H7 (cell line): Measurements from ENCODE around the gene CAMK2A. TPM values are rescaled to one million over a fixed set of nuclear protein-coding genes. Genes with fewer than 3 reads are reported as not detected.
A peak's percentile ranks its signal among the peaks of the same experiment; 100 is the strongest.
"Not testable (repeated sequence)": the region's sequence is repeated elsewhere in the genome, so short reads cannot be mapped to it uniquely, and the experiment has no call there.

Experiments
- DNase-seq: peaks from one replicate; pipeline ENCODE4 v3.0.0; 2012
- H3K27me3 ChIP-seq: 2 replicates; pipeline ENCODE4 v1.6.0; 2011; ENCODE audit warnings: mild to moderate bottlenecking, low read length; ENCODE audit not compliant: control insufficient read depth, insufficient read depth
- H3K36me3 ChIP-seq: replicated peaks from 2 replicates; pipeline ENCODE4 v1.5.1; 2011; ENCODE audit warnings: low read length; ENCODE audit not compliant: control insufficient read depth, insufficient read depth
- H3K4me3 ChIP-seq: 2 replicates; pipeline ENCODE4 v1.5.1; 2011; ENCODE audit warnings: low read depth, mild to moderate bottlenecking, control low read depth, low read length, moderate library complexity; ENCODE audit not compliant: insufficient read depth
- total RNA-seq: library from RNA; depleted of rRNA; stranded (reverse); fragments of >200 nt; shearing (Covaris generic); gene quantifications from 2 replicates; pipeline ENCODE4 v1.2.3, GENCODE V29; 2014

The CAMK2A gene
- total RNA-seq, 1 experiment from 2014 or later = 0.07 TPM

- no peak for DNase-seq
- no peak overlapping the region for H3K4me3 ChIP-seq
- no peaks in the 10 kb centered on the region for H3K36me3 ChIP-seq
- H3K27me3 ChIP-seq = no peaks in the 10 kb centered on the region
Observed at GRCh38 chr5:150241298-150242160, 48.0 kb downstream of the CAMK2A start.

- Histone ChIP-seq H3K36me3 (no peaks in the 10 kb centered on the region), H3K4me3 (no peak overlapping the region), H3K27me3 (no peaks in the 10 kb centered on the region)
- no peak for DNase-seq
Observed at GRCh38 chr5:150239794-150240122, 49.8 kb downstream of the CAMK2A start.

- Histone ChIP-seq H3K27me3 (no peaks in the 10 kb centered on the region), H3K4me3 (no peak overlapping the region), H3K36me3 (no peaks in the 10 kb centered on the region)
- no peak for DNase-seq
Observed at GRCh38 chr5:150239099-150239793, 50.3 kb downstream of the CAMK2A start.

GRCh38 chr5:150238646-150239045 is 50.9 kb downstream of the CAMK2A start:
- Histone ChIP-seq H3K36me3 (no peaks in the 10 kb centered on the region), H3K27me3 (no peaks in the 10 kb centered on the region), H3K4me3 (no peak overlapping the region)
- no peak for DNase-seq

- no peaks in the 10 kb centered on the region for H3K27me3 ChIP-seq
- H3K36me3 ChIP-seq = no peaks in the 10 kb centered on the region
- no peak overlapping the region for H3K4me3 ChIP-seq
- no peak for DNase-seq
Observed at GRCh38 chr5:150236981-150237754, 52.4 kb downstream of the CAMK2A start.

- DNase-seq = no peak
- Histone ChIP-seq H3K27me3 (no peaks in the 10 kb centered on the region), H3K36me3 (no peaks in the 10 kb centered on the region), H3K4me3 (no peak overlapping the region)
Observed at GRCh38 chr5:150236313-150236712, 53.3 kb downstream of the CAMK2A start.

GRCh38 chr5:150235500-150235854 is 54.1 kb downstream of the CAMK2A start:
- no peaks in the 10 kb centered on the region for H3K27me3 ChIP-seq
- no peaks in the 10 kb centered on the region for H3K36me3 ChIP-seq
- H3K4me3 ChIP-seq = no peak overlapping the region
- no peak for DNase-seq

- Histone ChIP-seq H3K4me3 (no peak overlapping the region), H3K36me3 (no peaks in the 10 kb centered on the region), H3K27me3 (no peaks in the 10 kb centered on the region)
- DNase-seq = no peak
Observed at GRCh38 chr5:150234576-150235499, 54.7 kb downstream of the CAMK2A start.

GRCh38 chr5:150233706-150234105 is 55.9 kb downstream of the CAMK2A start:
- not testable (repeated sequence) for H3K36me3 ChIP-seq, H3K4me3 ChIP-seq, DNase-seq, H3K27me3 ChIP-seq

GRCh38 chr5:150230842-150231241 is 58.7 kb downstream of the CAMK2A start:
- H3K27me3 ChIP-seq = no peaks in the 10 kb centered on the region

GRCh38 chr5:150229571-150229970 is 60.0 kb downstream of the CAMK2A start:
- no peak for DNase-seq
- Histone ChIP-seq H3K27me3 (no peaks in the 10 kb centered on the region), H3K4me3 (no peak overlapping the region), H3K36me3 (no peaks in the 10 kb centered on the region)

More at GRCh38 chr5:150230842-150231241, 58.7 kb downstream of the CAMK2A start:
- Histone ChIP-seq H3K4me3 (no peak overlapping the region), H3K36me3 (no peaks in the 10 kb centered on the region)
- no peak for DNase-seq

- DNase-seq = peak; percentile 43
- H3K4me3 ChIP-seq = no peak overlapping the region
- H3K36me3 ChIP-seq = no peaks in the 10 kb centered on the region
- H3K27me3 ChIP-seq = no peaks in the 10 kb centered on the region
Observed at GRCh38 chr5:150227606-150228273, 61.8 kb downstream of the CAMK2A start.

GRCh38 chr5:150227036-150227435 is 62.5 kb downstream of the CAMK2A start:
- Histone ChIP-seq H3K27me3 (no peaks in the 10 kb centered on the region; the same call in 1 of the 2 replicates), H3K4me3 (no peak overlapping the region), H3K36me3 (no peaks in the 10 kb centered on the region)
- DNase-seq = no peak
